WTC11 (cell line): ENCODE data around the gene GPATCH4. TPM values are rescaled to one million over a fixed set of nuclear protein-coding genes. Genes with fewer than 3 reads are reported as not detected.

ENCODE experiments used
- ATAC-seq: fragments of 200-7000 bp; cut with Tn5 transposase; 2 replicates; pipeline ENCODE4 v1.10.0; 2021; ENCODE audit warnings: mild to moderate bottlenecking, moderate library complexity
- CTCF ChIA-PET: fragments of 300-600 bp; sonication (Branson Sonifier 250); formaldehyde crosslinking; loops from one replicate; lab custom pipeline; 2021; ENCODE audit warnings: antibody characterized with exemption; lab: Charles Lee
- POLR2A ChIA-PET: fragments of 350-600 bp; sonication (Branson Sonifier 250); formaldehyde crosslinking; loops from one replicate; lab custom pipeline; 2021; ENCODE audit warnings: antibody characterized with exemption; lab: Charles Lee
- DNase-seq: peaks from one replicate; pipeline ENCODE4 v3.0.0; 2021; ENCODE audit warnings: low spot score
- H3K27ac Mint-ChIP-seq: 2 replicates; pipeline ENCODE4 v1.8.0; 2021; ENCODE audit warnings: mixed read lengths
- H3K27me3 Mint-ChIP-seq: 2 replicates; pipeline ENCODE4 v1.8.0; 2021; ENCODE audit warnings: low read depth, mild to moderate bottlenecking, moderate library complexity, mixed read lengths
- H3K36me3 Mint-ChIP-seq: 2 replicates; pipeline ENCODE4 v1.8.0; 2021; ENCODE audit warnings: mixed read lengths
- H3K4me1 Mint-ChIP-seq: 2 replicates; pipeline ENCODE4 v1.8.0; 2022; ENCODE audit warnings: mixed read lengths
- H3K4me3 Mint-ChIP-seq: 2 replicates; pipeline ENCODE4 v1.8.0; 2021; ENCODE audit warnings: mild to moderate bottlenecking, moderate library complexity, mixed read lengths
- H3K9me3 Mint-ChIP-seq: 2 replicates; pipeline ENCODE4 v1.8.0; 2021; ENCODE audit warnings: mixed read lengths
- CREM ChIP-seq: sonication (generic); formaldehyde crosslinking; IDR thresholded peaks from 2 replicates; pipeline ENCODE4 v1.8.1; 2022; ENCODE audit warnings: mild to moderate bottlenecking, missing genetic modification reagents, moderate library complexity
- ELF4 ChIP-seq: sonication (generic); formaldehyde crosslinking; IDR thresholded peaks from 2 replicates; pipeline ENCODE4 v1.8.1; 2022; ENCODE audit warnings: low read depth, mild to moderate bottlenecking, moderate library complexity, missing genetic modification reagents
- FOXK1 ChIP-seq: sonication (generic); formaldehyde crosslinking; IDR thresholded peaks from 2 replicates; pipeline ENCODE4 v1.8.0; 2022; ENCODE audit warnings: mild to moderate bottlenecking, moderate library complexity, missing genetic modification reagents
- HMGA2 ChIP-seq: fragments of 250-450 bp; sonication (Bioruptor Pico); IDR thresholded peaks from 2 replicates; pipeline ENCODE4 v1.4.0; 2021; ENCODE audit warnings: mild to moderate bottlenecking, moderate library complexity
- IRF2 ChIP-seq: sonication (generic); formaldehyde crosslinking; IDR thresholded peaks from 2 replicates; pipeline ENCODE4 v1.8.0; 2022; ENCODE audit warnings: low read depth, missing genetic modification reagents, borderline replicate concordance
- NFYB ChIP-seq: sonication (generic); formaldehyde crosslinking; conservative IDR thresholded peaks from 2 replicates; pipeline ENCODE4 v1.8.0; 2022; ENCODE audit warnings: low read depth, missing genetic modification reagents
- NR3C1 ChIP-seq: sonication (generic); formaldehyde crosslinking; conservative IDR thresholded peaks from 2 replicates; pipeline ENCODE4 v1.8.1; 2023; ENCODE audit warnings: low read depth, mild to moderate bottlenecking, missing genetic modification reagents
- TCF7 ChIP-seq: sonication (generic); formaldehyde crosslinking; IDR thresholded peaks from 2 replicates; pipeline ENCODE4 v1.8.0; 2022; ENCODE audit warnings: mild to moderate bottlenecking, low read depth, missing genetic modification reagents, moderate library complexity
- ZNF138 ChIP-seq: sonication (generic); formaldehyde crosslinking; conservative IDR thresholded peaks from 2 replicates; pipeline ENCODE4 v1.8.1; 2022; ENCODE audit warnings: mild to moderate bottlenecking, moderate library complexity, missing genetic modification reagents
- ZNF263 ChIP-seq: sonication (generic); formaldehyde crosslinking; IDR thresholded peaks from 2 replicates; pipeline ENCODE4 v1.8.1; 2022; ENCODE audit warnings: low read depth, mild to moderate bottlenecking, moderate library complexity, missing genetic modification reagents
- ZNF423 ChIP-seq: fragments of 250-450 bp; sonication (Bioruptor Pico); IDR thresholded peaks from 2 replicates; pipeline ENCODE4 v2.1.2; 2022; ENCODE audit warnings: mild to moderate bottlenecking, moderate library complexity
- ZNF671 ChIP-seq: fragments of 250-450 bp; sonication (Bioruptor Pico); IDR thresholded peaks from 2 replicates; pipeline ENCODE4 v1.8.0; 2021; ENCODE audit warnings: mild to moderate bottlenecking
- total RNA-seq: library from RNA; stranded (reverse); gene quantifications from 3 replicates; pipeline ENCODE4 v1.2.3, GENCODE V29; 2021
- TF ChIP-seq, protein P1 (sequence below): sonication (generic); formaldehyde crosslinking; conservative IDR thresholded peaks from 2 replicates; pipeline ENCODE4 v1.8.1; 2022; ENCODE audit warnings: mild to moderate bottlenecking, missing genetic modification reagents
- TF ChIP-seq, protein P2 (sequence below): fragments of 250-450 bp; sonication (Bioruptor Pico); IDR thresholded peaks from 2 replicates; pipeline ENCODE4 v1.9.0; 2021; ENCODE audit warnings: mild to moderate bottlenecking
- TF ChIP-seq, protein P3 (sequence below): fragments of 250-450 bp; sonication (Bioruptor Pico); IDR thresholded peaks from 2 replicates; pipeline ENCODE4 v2.1.2; 2022; ENCODE audit warnings: mild to moderate bottlenecking, moderate library complexity
- TF ChIP-seq, protein P4 (sequence below): sonication (generic); formaldehyde crosslinking; IDR thresholded peaks from 2 replicates; pipeline ENCODE4 v1.8.1; 2023; ENCODE audit warnings: mild to moderate bottlenecking, missing genetic modification reagents, moderate library complexity
- TF ChIP-seq, protein P5 (sequence below): sonication (generic); formaldehyde crosslinking; IDR thresholded peaks from 2 replicates; pipeline ENCODE4 v1.8.1; 2023; ENCODE audit warnings: mild to moderate bottlenecking, missing genetic modification reagents, moderate library complexity

GPATCH4 gene
- total RNA-seq, 1 experiment from 2014 or later: 50.1 TPM

DNA sequence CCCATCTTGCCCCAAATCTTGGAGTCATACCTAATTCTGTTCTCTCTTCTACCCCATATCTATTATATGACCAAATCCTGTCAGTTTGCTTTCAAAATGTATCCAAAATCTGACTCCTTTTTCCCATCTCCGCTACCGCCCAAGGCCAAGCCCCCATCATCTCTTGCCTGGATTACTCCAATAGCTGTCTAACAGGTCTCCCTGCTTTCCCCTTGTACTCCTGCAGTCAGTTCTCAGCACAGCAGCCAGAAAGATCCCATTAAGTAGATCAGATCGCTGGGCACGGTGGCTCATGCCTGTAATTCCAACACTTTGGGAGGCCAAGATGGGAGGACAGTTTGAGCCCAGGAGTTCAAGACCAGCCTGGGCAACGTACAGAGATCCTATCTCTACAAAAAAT, 48.8 kb downstream of the GPATCH4 start:
- no peak for ATAC-seq
- TF ChIP-seq NFYB (CRISPR knock-in tag) (no peak), HMGA2 (CRISPR knock-in tag) (no peak), FOXK1 (CRISPR knock-in tag) (no peak), ZNF263 (CRISPR knock-in tag) (no peak), ELF4 (no peak)
- Mint-ChIP-seq H3K27ac (no peak overlapping the region), H3K36me3 (peaks cover 18% of the 10 kb centered on the region), H3K4me3 (no peak overlapping the region), H3K4me1 (no peaks in the 10 kb centered on the region), H3K27me3 (no peaks in the 10 kb centered on the region), H3K9me3 (no peaks in the 10 kb centered on the region)
- POLR2A ChIA-PET: interaction anchor here (0.6 kb wide), 1 partner anchor 71 kb away, joined by 3 read pairs; no protein-coding TSS in a partner anchor
- CTCF ChIA-PET: no interaction called here
- no peak for DNase-seq

DNA sequence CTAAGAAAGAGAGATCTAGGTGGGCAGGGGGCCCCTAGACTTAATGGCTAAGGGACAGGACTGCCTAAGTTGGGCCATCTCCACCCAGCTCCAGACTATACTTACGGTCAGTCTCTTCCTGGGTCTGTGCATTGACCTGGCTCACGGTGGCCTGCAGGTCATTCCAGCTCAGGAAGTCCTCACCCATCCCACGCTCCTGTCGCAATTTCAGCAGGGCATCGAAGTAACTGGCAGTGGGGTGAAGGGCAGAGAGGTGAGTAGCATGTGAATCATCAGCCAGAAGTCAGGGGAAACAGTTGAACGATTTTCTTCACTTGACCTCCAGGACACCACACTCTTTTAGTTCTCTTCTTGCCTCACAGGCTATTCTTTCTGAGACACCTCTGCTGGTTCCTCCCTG, 49.4 kb downstream of the GPATCH4 start:
- ChIA-PET CTCF (interaction anchor here (3.8 kb wide), 1 partner anchor 71 kb away, joined by 17 read pairs; no protein-coding TSS in a partner anchor), POLR2A (no interaction called here)
- TF ChIP-seq, protein P1, sequence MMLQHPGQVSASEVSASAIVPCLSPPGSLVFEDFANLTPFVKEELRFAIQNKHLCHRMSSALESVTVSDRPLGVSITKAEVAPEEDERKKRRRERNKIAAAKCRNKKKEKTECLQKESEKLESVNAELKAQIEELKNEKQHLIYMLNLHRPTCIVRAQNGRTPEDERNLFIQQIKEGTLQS (CRISPR knock-in tag): no peak
- TF ChIP-seq NR3C1 (CRISPR knock-in tag): no peak
- TF ChIP-seq NFYB (CRISPR knock-in tag): no peak
- H3K9me3 Mint-ChIP-seq: no peaks in the 10 kb centered on the region
- no peak overlapping the region for H3K27ac Mint-ChIP-seq
- no peaks in the 10 kb centered on the region for H3K4me1 Mint-ChIP-seq
- ATAC-seq (no peak), DNase-seq (no peak)
- H3K27me3 Mint-ChIP-seq: no peaks in the 10 kb centered on the region
- peaks cover 21% of the 10 kb centered on the region for H3K36me3 Mint-ChIP-seq
- no peak overlapping the region for H3K4me3 Mint-ChIP-seq

DNA sequence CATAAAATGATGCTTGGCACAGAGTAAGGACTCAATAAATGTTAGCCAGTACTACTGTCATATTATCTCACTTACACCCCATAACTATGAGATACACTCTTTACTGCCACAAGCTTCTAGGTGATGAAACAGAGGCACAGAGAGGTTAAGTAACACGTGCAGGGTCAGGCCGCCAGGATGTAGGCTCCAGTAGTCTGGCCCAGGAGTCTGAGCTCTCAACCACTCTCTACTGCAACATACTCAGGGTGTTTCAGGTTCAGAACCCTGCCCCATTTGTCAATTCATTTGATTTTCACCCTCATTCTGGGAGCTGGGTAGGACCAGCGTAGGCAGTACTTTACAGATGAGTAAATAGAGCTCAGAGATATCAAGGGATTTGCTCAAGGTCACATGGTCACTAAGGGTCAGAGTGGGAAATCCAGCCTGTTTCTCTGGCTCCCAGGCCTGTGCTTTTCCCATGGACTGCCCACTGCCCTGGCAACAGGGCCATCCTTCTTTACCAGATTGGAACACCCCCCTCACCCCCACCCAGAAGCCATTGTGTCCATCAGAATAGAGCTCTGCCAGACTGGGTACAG, 50.1 kb downstream of the GPATCH4 start:
- POLR2A ChIA-PET: no interaction called here
- H3K4me1 Mint-ChIP-seq: no peaks in the 10 kb centered on the region

DNA sequence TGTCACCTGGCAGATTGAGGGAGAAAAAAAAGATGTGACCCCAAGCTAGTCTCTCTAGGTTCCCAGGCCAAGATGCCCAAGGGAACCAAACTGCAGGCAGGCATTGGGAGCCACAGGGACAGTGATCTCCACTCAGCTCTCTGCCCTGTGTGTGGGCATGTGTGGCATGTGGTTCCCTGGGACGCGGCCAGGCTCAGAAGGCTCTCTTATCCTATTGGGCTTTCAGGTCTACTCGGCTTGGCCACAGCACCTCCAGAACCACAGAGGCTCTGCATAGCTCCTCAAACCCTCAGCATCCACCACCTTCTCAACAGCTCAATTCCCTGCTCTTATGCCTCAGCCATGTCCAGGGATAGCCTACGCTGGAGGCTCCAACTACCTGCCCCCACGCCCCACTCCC, 50.9 kb downstream of the GPATCH4 start:
- no peak for ATAC-seq

More for the DNA sequence above, 50.1 kb downstream of the GPATCH4 start:
- Mint-ChIP-seq H3K27me3 (no peaks in the 10 kb centered on the region), H3K36me3 (peaks cover 20% of the 10 kb centered on the region), H3K4me3 (no peak overlapping the region), H3K9me3 (no peaks in the 10 kb centered on the region), H3K27ac (no peak overlapping the region)
- ATAC-seq (no peak), DNase-seq (no peak)
- TF ChIP-seq, protein P2, sequence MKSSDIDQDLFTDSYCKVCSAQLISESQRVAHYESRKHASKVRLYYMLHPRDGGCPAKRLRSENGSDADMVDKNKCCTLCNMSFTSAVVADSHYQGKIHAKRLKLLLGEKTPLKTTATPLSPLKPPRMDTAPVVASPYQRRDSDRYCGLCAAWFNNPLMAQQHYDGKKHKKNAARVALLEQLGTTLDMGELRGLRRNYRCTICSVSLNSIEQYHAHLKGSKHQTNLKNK: no peak
- TF ChIP-seq IRF2 (CRISPR knock-in tag) (no peak), ZNF671 (CRISPR knock-in tag) (no peak), HMGA2 (CRISPR knock-in tag) (no peak), ZNF423 (CRISPR knock-in tag) (no peak)
- TF ChIP-seq, protein P3, sequence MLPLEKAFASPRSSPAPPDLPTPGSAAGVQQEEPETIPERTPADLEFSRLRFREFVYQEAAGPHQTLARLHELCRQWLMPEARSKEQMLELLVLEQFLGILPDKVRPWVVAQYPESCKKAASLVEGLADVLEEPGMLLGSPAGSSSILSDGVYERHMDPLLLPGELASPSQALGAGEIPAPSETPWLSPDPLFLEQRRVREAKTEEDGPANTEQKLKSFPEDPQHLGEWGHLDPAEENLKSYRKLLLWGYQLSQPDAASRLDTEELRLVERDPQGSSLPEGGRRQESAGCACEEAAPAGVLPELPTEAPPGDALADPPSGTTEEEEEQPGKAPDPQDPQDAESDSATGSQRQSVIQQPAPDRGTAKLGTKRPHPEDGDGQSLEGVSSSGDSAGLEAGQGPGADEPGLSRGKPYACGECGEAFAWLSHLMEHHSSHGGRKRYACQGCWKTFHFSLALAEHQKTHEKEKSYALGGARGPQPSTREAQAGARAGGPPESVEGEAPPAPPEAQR (CRISPR knock-in tag): no peak
- CTCF ChIA-PET: interaction anchor here (3.8 kb wide), 1 partner anchor 70 kb away, joined by 17 read pairs; no protein-coding TSS in a partner anchor

More for the DNA sequence above, 50.9 kb downstream of the GPATCH4 start:
- no peak for DNase-seq
- H3K27ac Mint-ChIP-seq: no peak overlapping the region
- TF ChIP-seq NFYB (CRISPR knock-in tag) (no peak), ZNF671 (CRISPR knock-in tag) (no peak), CREM (no peak), ZNF138 (no peak), TCF7 (CRISPR knock-in tag) (no peak)
- TF ChIP-seq, protein P4, sequence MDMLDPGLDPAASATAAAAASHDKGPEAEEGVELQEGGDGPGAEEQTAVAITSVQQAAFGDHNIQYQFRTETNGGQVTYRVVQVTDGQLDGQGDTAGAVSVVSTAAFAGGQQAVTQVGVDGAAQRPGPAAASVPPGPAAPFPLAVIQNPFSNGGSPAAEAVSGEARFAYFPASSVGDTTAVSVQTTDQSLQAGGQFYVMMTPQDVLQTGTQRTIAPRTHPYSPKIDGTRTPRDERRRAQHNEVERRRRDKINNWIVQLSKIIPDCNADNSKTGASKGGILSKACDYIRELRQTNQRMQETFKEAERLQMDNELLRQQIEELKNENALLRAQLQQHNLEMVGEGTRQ (CRISPR knock-in tag): no peak
- TF ChIP-seq, protein P5, sequence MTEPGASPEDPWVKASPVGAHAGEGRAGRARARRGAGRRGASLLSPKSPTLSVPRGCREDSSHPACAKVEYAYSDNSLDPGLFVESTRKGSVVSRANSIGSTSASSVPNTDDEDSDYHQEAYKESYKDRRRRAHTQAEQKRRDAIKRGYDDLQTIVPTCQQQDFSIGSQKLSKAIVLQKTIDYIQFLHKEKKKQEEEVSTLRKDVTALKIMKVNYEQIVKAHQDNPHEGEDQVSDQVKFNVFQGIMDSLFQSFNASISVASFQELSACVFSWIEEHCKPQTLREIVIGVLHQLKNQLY (CRISPR knock-in tag): no peak
- TF ChIP-seq, protein P1 (CRISPR knock-in tag): no peak
- H3K9me3 Mint-ChIP-seq: no peaks in the 10 kb centered on the region
- H3K27me3 Mint-ChIP-seq: no peaks in the 10 kb centered on the region
- ChIA-PET CTCF (interaction anchor here (0.7 to 3.8 kb wide), 4 partner anchors 25 to 98 kb away, joined by 3 to 17 read pairs (median 4); no protein-coding TSS in a partner anchor), POLR2A (no interaction called here)
- H3K4me3 Mint-ChIP-seq: no peak overlapping the region
- H3K4me1 Mint-ChIP-seq: no peaks in the 10 kb centered on the region
- peaks cover 13% of the 10 kb centered on the region for H3K36me3 Mint-ChIP-seq
